ENCODE measurements around the gene RBM28.

RBM28 gene

DNA sequence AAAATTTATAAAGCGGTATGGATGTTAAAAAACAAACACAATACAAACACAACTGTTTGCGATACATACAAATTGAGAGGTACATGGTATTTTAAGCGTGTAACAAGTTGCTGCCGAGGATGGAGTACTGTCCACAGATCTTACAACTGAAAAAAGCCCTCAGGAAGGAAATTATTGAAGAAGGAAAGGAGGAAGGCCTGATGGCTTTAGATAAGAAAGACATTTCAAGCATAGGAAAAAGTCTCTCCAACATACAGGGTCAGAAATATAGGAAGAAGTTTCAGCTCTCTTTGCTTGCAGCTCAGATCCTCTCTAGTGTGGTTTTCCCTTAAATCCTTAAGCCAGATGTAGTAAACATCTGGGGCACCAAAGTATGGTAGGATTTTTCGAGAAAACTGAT lies 25.0 kb downstream of the RBM28 start:
- TF ChIP-seq, protein P1, sequence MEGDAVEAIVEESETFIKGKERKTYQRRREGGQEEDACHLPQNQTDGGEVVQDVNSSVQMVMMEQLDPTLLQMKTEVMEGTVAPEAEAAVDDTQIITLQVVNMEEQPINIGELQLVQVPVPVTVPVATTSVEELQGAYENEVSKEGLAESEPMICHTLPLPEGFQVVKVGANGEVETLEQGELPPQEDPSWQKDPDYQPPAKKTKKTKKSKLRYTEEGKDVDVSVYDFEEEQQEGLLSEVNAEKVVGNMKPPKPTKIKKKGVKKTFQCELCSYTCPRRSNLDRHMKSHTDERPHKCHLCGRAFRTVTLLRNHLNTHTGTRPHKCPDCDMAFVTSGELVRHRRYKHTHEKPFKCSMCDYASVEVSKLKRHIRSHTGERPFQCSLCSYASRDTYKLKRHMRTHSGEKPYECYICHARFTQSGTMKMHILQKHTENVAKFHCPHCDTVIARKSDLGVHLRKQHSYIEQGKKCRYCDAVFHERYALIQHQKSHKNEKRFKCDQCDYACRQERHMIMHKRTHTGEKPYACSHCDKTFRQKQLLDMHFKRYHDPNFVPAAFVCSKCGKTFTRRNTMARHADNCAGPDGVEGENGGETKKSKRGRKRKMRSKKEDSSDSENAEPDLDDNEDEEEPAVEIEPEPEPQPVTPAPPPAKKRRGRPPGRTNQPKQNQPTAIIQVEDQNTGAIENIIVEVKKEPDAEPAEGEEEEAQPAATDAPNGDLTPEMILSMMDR (IDR thresholded peaks at IDR 0.05; ENCODE audit: low read depth, low read length), result no peak
- Histone ChIP-seq H3K27me3 (ENCODE audit: insufficient read depth, low read depth, severe bottlenecking) (no peaks in the 10 kb centered on the region), H3K36me3 (peaks cover 89% of the 10 kb centered on the region), H3K9me3 (ENCODE audit: severe bottlenecking) (no peaks in the 10 kb centered on the region), H3K4me3 (ENCODE audit: low read depth, low read length) (no peak overlapping the region), H3K27ac (no peak overlapping the region)
- no peak for DNase-seq

DNA sequence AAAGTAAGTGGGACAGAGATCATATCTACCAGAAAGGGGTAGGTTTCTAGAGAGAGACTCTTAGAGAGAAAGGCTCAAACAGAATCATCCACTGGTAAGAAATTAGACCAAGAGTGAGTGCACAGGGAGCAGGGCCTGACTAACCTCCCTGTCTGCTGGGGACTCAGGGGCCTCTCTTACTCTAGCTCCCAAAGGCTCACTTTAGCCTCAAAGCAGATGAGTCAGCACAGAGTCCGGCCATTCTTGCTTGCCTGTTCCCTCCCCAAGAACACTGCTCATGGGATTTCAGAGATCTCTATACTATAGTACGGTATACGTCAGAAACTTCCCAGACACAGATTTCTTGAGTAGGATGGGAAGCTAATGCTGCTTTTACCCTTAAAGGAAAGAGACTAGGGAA lies 32.7 kb downstream of the RBM28 start:
- Histone ChIP-seq H3K9me3 (ENCODE audit: severe bottlenecking) (no peaks in the 10 kb centered on the region), H3K27ac (no peak overlapping the region), H3K27me3 (ENCODE audit: insufficient read depth, low read depth, severe bottlenecking) (no peaks in the 10 kb centered on the region), H3K4me3 (ENCODE audit: low read depth, low read length) (no peak overlapping the region), H3K36me3 (peaks cover 92% of the 10 kb centered on the region)
- TF ChIP-seq, protein P1 (IDR thresholded peaks at IDR 0.05; ENCODE audit: low read depth, low read length), result no peak
- no peak for DNase-seq

DNA sequence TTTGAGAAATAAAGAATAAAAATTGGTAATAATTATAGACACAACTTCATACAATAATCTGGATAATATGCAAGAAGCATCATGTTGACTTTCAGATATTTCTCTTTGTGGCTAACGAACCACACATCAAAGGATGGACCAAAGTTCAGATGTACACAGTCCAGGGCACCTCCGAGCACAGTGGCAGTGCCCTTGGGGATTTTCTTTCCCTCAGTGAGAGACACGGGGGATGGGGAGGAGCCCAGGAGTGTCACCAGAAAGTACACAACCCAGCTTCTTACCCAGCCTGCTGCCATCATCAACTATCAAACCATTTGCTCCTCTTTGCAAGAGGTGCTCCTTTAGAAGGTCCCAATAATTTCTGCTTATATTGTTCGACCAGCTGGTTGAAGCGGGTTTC lies 33.2 kb downstream of the RBM28 start:
- TF ChIP-seq, protein P1 (IDR thresholded peaks at IDR 0.05; ENCODE audit: low read depth, low read length), result no peak
- H3K27ac ChIP-seq, result no peak overlapping the region
- DNase-seq, result no peak
- H3K36me3 ChIP-seq, result peaks cover 87% of the 10 kb centered on the region
- H3K9me3 ChIP-seq (ENCODE audit: severe bottlenecking), result no peaks in the 10 kb centered on the region
- no peak overlapping the region for H3K4me3 ChIP-seq (ENCODE audit: low read depth, low read length)
- H3K27me3 ChIP-seq (ENCODE audit: insufficient read depth, low read depth, severe bottlenecking), result no peaks in the 10 kb centered on the region

DNA sequence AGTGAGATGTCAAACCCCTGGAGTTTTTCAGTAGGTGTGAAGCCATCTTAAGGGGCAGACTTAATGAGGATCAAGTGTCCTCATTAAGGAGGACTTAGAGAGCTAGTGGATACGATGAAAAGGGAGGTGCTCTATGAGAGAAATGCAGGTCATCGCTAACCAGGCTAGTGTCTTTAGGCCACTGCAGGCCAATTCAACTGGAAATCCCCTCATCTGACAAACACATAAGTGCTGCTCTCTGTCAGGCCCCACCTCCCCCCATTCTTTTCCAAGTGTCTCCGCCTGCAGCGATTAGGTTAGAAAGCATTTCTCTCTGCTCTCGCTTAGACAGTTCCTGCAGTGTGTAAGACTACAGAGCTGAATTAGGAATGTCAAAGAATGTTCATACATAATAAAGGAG lies 33.7 kb downstream of the RBM28 start:
- Histone ChIP-seq H3K27ac (no peak overlapping the region), H3K4me3 (ENCODE audit: low read depth, low read length) (no peak overlapping the region), H3K36me3 (peaks cover 82% of the 10 kb centered on the region), H3K27me3 (ENCODE audit: insufficient read depth, low read depth, severe bottlenecking) (no peaks in the 10 kb centered on the region), H3K9me3 (ENCODE audit: severe bottlenecking) (no peaks in the 10 kb centered on the region)
- DNase-seq, result no peak
- TF ChIP-seq, protein P1 (IDR thresholded peaks at IDR 0.05; ENCODE audit: low read depth, low read length), result no peak

DNA sequence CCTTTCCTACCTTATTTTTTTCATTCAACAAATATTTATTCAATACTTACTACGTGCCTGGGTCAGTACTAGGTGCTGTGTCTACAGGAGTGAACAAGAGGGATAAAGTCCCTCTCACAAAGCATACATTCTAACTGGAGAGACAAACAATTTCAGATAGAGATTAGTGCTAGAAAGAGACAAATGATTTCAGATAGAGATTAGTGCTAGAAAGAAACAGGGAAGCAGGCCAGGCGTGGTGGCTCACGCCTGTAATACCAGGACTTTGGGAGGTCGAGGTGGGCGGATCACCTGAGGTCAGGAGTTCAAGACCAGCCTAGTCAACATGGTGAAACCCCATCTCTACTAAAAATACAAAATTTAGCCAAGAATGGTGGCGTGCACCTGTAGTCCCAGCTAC lies 34.6 kb downstream of the RBM28 start:
- H3K4me3 ChIP-seq (ENCODE audit: low read depth, low read length), result no peak overlapping the region
- no peaks in the 10 kb centered on the region for H3K9me3 ChIP-seq (ENCODE audit: severe bottlenecking)
- no peak overlapping the region for H3K27ac ChIP-seq
- DNase-seq, result no peak
- H3K36me3 ChIP-seq, result peaks cover 80% of the 10 kb centered on the region
- TF ChIP-seq, protein P1 (IDR thresholded peaks at IDR 0.05; ENCODE audit: low read depth, low read length), result no peak
- H3K27me3 ChIP-seq (ENCODE audit: insufficient read depth, low read depth, severe bottlenecking), result no peaks in the 10 kb centered on the region

DNA sequence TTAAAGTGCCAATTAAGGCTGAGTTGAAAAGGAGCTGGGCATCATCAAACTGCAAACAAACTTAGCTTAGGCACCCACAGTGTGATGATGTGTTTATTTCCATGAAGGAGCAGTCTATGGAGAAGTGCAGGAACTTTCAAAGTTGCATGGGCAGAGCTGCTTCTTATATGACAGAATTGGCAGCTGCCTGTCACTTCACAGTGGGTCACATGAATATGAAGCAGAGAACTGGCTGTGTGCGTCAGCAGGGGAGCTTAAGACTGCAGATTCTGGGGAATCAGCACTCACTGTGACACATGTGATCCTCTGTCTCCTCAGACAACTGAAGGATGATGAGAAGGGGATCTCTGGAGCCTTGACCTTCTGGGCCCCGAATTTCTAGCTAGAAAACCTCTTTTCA lies 36.6 kb downstream of the RBM28 start:
- no peak for DNase-seq
- H3K27me3 ChIP-seq (ENCODE audit: insufficient read depth, low read depth, severe bottlenecking), result no peaks in the 10 kb centered on the region
- peaks cover 59% of the 10 kb centered on the region for H3K36me3 ChIP-seq
- no peak overlapping the region for H3K4me3 ChIP-seq (ENCODE audit: low read depth, low read length)
- no peak overlapping the region for H3K27ac ChIP-seq
- TF ChIP-seq, protein P1 (IDR thresholded peaks at IDR 0.05; ENCODE audit: low read depth, low read length), result no peak
- H3K9me3 ChIP-seq (ENCODE audit: severe bottlenecking), result no peaks in the 10 kb centered on the region

Data from WERI-Rb-1 (cell line).